Measurements from ENCODE around the gene HELB. TPM values are rescaled to one million over a fixed set of nuclear protein-coding genes. Genes with fewer than 3 reads are reported as not detected.
A peak's percentile ranks its signal among the peaks of the same experiment; 100 is the strongest.

The HELB gene
- total RNA-seq, 4 donors from 2014 or later = 4.0 to 11.1 (median 6.0) TPM

- H3K9me3 ChIP-seq = no peaks in the 10 kb centered on the region
- no peak overlapping the region for H3K4me3 ChIP-seq
- H3K36me3 ChIP-seq = peaks cover 0 to 5% (median 0%) of the 10 kb centered on the region in 3 donors
- 75 to 87% methylated on average over 9 of the region's 9 CpGs for WGBS, 2 donors
- DNase-seq (ENCODE audit: low spot score in 2 of 2) = no peak
- no peak overlapping the region for H3K27ac ChIP-seq
- H3K4me1 ChIP-seq = no peaks in the 10 kb centered on the region
- TF ChIP-seq CTCF (IDR thresholded peaks at IDR 0.05) (peak in 1 of 5 experiments; percentile 13), POLR2A (IDR thresholded peaks at IDR 0.05) (no peak)
- H3K27me3 ChIP-seq = no peaks in the 10 kb centered on the region
Observed at GRCh38 chr12:66352197-66352596, 49.9 kb downstream of the HELB start.

DNA sequence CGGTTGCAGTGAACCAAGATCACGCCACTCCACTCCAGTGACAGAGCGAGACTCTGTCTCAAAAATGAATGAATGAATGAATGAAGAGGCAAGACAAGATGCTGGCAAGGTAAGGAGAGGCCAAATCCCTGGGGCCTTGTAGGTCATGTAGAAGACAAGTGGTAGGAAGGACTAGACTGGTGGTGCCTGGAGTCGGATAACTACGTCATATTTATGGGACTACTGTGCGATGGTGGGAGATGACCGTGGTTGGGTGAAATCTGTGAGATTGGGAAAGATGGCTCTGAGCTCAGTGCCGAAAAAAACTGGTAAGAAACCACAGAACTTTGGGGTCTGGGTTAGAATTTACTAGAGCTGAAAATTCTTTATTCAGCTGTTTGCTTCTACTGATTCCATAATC is 50.6 kb downstream of the HELB start:
- Histone ChIP-seq H3K9me3 (no peaks in the 10 kb centered on the region), H3K36me3 (peaks cover 0 to 4% (median 0%) of the 10 kb centered on the region in 3 donors), H3K4me3 (no peak overlapping the region), H3K27me3 (no peaks in the 10 kb centered on the region), H3K27ac (no peak overlapping the region), H3K4me1 (no peaks in the 10 kb centered on the region)
- TF ChIP-seq POLR2A (IDR thresholded peaks at IDR 0.05) (no peak), EP300 (IDR thresholded peaks at IDR 0.05) (no peak), CTCF (IDR thresholded peaks at IDR 0.05) (no peak)
- DNase-seq (ENCODE audit: low spot score in 2 of 2) = no peak
- 96 to 97% methylated on average over 8 of the region's 8 CpGs for WGBS, 2 donors

DNA sequence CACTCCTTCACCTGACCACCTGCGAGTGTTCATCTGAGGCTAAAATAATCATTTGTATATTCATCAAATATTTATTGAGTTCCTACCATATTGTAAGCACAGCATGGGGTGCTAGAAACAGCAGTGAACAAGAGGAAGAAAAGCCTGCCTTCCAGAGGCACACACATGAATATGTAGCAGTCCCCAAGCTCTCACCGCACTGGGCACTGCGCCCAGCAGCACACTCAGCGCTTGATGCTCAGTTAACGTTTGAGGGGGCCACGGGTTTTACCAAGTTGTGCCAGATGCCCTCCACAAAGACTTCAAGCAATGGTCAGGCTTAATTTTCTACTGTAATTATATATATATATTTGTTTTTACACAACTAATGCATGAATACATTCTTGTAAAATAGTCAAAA is 52.0 kb downstream of the HELB start:
- Histone ChIP-seq H3K36me3 (no peaks in the 10 kb centered on the region), H3K27me3 (no peaks in the 10 kb centered on the region), H3K4me3 (no peak overlapping the region), H3K4me1 (no peaks in the 10 kb centered on the region), H3K9me3 (no peaks in the 10 kb centered on the region), H3K27ac (no peak overlapping the region)
- WGBS, 2 donors = 69 to 74% methylated on average over 6 of the region's 6 CpGs
- TF ChIP-seq POLR2A (IDR thresholded peaks at IDR 0.05) (no peak), CTCF (IDR thresholded peaks at IDR 0.05) (no peak), EP300 (IDR thresholded peaks at IDR 0.05) (no peak)
- no peak for DNase-seq (ENCODE audit: low spot score in 2 of 2)

GRCh38 chr12:66359300-66359699 is 57.0 kb downstream of the HELB start:
- H3K36me3 ChIP-seq = no peaks in the 10 kb centered on the region
- no peaks in the 10 kb centered on the region for H3K9me3 ChIP-seq
- no peak for DNase-seq (ENCODE audit: low spot score in 2 of 2)
- H3K4me3 ChIP-seq = no peak overlapping the region
- H3K27me3 ChIP-seq = no peaks in the 10 kb centered on the region
- no peaks in the 10 kb centered on the region for H3K4me1 ChIP-seq
- H3K27ac ChIP-seq = no peak overlapping the region
- TF ChIP-seq CTCF (IDR thresholded peaks at IDR 0.05) = no peak
- no peak for TF ChIP-seq POLR2A (IDR thresholded peaks at IDR 0.05)
- TF ChIP-seq EP300 (IDR thresholded peaks at IDR 0.05) = no peak

- Histone ChIP-seq H3K27ac (no peak overlapping the region), H3K27me3 (no peaks in the 10 kb centered on the region), H3K4me3 (no peak overlapping the region), H3K4me1 (no peaks in the 10 kb centered on the region), H3K36me3 (no peaks in the 10 kb centered on the region), H3K9me3 (no peaks in the 10 kb centered on the region)
- 89 to 94% methylated on average over 4 of the region's 4 CpGs for WGBS, 2 donors
- no peak for DNase-seq (ENCODE audit: low spot score in 2 of 2)
- TF ChIP-seq EP300 (IDR thresholded peaks at IDR 0.05) (no peak), CTCF (IDR thresholded peaks at IDR 0.05) (no peak), POLR2A (IDR thresholded peaks at IDR 0.05) (no peak)
Observed at GRCh38 chr12:66361703-66362102, 59.4 kb downstream of the HELB start.
